SK-N-SH treated with all-trans-retinoic acid at 6 μM for 48 hours (cell line): ENCODE measurements around the gene SDK1.

Experiments
- ARNTL ChIP-seq: fragments of 450-650 bp; formaldehyde crosslinking; IDR thresholded peaks from 2 replicates; pipeline ENCODE4 v1.5.0; 2020; ENCODE audit warnings: low read depth, mild to moderate bottlenecking, moderate library complexity, borderline replicate concordance
- TF ChIP-seq, protein P1 (sequence below): fragments of 250-450 bp; sonication (Bioruptor Pico); IDR thresholded peaks from 2 replicates; pipeline ENCODE4 v1.5.1; 2020; ENCODE audit warnings: low read depth, mild to moderate bottlenecking, moderate library complexity

GRCh38 chr7:4226524-4226882, 925.5 kb downstream of the SDK1 start:
- no peak for TF ChIP-seq ARNTL (CRISPR knock-in tag)
- TF ChIP-seq, protein P1, sequence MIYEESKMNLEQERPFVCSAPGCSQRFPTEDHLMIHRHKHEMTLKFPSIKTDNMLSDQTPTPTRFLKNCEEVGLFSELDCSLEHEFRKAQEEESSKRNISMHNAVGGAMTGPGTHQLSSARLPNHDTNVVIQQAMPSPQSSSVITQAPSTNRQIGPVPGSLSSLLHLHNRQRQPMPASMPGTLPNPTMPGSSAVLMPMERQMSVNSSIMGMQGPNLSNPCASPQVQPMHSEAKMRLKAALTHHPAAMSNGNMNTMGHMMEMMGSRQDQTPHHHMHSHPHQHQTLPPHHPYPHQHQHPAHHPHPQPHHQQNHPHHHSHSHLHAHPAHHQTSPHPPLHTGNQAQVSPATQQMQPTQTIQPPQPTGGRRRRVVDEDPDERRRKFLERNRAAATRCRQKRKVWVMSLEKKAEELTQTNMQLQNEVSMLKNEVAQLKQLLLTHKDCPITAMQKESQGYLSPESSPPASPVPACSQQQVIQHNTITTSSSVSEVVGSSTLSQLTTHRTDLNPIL (CRISPR knock-in tag), result no peak
